CD4-positive, alpha-beta T cell treated with Interleukin-2 at 100 ng/mL for 4 hours (primary cell): ENCODE measurements around the gene DHRS1.

Experiments
- DNase-seq: peaks from one replicate; pipeline ENCODE4 v3.0.0-alpha.2; 2020; ENCODE audit warnings: low spot score

DHRS1 gene

GRCh38 chr14:24299255-24300191 lies at the start of gene DHRS1, which contains the start of gene NOP9:
Gene DHRS1, minus strand, starts transcription at chr14:24299780. Its CDS starts 674 bp downstream, at chr14:24299106.
Gene NOP9, plus strand, starts transcription at chr14:24299850. Its CDS starts 105 bp downstream, at chr14:24299955.
- DNase-seq, result peak; percentile 91

GRCh38 chr14:24348186-24348585 lies 48.6 kb upstream of the DHRS1 start:
- no peak for DNase-seq

GRCh38 chr14:24347134-24347533 lies 47.6 kb upstream of the DHRS1 start:
- no peak for DNase-seq

- DNase-seq, result no peak
These were observed 44.4 kb upstream of the DHRS1 start for GRCh38 chr14:24343795-24344660.

DNA sequence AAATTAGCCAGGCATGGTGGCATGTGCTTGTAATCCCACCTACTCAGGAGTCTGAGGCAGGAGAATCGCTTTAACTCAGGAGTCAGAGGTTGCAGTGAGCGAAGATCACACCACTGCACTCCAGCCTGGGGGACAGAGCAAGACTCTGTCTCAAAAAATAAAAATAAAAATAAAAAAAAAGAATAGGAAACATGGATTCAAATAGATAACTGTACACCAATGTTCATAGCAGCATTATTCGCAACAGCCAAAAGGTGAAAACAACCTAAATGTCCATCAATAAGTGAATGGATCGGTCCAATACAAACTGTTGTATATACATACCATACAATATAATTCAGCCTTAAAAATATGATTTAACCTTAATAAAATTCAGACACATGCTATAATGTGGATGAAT lies 43.3 kb upstream of the DHRS1 start:
- DNase-seq, result no peak

- no peak for DNase-seq
These were observed 41.0 kb upstream of the DHRS1 start for GRCh38 chr14:24340606-24341005.

GRCh38 chr14:24339284-24340151 lies 39.9 kb upstream of the DHRS1 start, which contains the start of gene RIPK3:
Gene RIPK3, minus strand, starts transcription at chr14:24339991. Its CDS starts 165 bp downstream, at chr14:24339826.
- DNase-seq, result peak; percentile 75

DNA sequence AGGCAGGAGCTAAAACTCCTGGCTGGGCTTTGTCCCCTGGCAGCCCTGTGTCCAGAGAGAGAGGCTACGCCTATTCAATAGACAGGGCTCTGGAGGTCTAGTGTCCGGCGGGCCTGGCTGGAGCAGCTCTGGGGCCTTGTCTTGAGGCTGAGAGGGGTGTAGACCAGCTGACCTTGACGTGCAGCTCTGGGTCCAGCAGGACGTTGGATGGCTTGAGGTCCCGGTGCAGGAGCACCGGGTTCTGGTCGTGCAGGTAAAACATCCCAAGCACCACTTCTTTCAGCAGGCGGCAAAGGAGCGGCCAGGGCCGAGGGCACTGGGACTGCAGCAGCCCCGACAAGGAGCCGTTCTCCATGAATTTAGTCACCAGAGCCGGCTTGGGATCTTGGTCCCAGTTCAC lies 39.3 kb upstream of the DHRS1 start:
- no peak for DNase-seq

DNA sequence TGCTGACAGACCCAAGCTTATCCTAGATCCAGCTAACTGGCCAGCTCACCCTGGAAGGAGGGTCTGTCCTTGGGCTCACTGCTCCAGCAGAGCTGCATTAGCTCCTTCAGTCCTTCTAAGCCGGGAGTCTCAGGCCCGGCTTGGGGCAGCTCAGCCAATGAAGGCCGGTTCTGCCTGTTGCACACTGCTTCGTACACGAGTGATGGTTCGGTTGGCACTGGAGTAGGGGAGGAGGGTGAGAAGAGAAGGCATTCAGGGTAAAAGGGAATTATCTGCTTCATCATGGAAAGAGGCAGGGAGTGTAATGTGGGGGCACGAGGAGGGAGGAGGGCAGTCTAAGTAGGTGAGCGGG lies 38.2 kb upstream of the DHRS1 start:
- no peak for DNase-seq

GRCh38 chr14:24337144-24337823 lies 37.7 kb upstream of the DHRS1 start:
- DNase-seq, result no peak

DNA sequence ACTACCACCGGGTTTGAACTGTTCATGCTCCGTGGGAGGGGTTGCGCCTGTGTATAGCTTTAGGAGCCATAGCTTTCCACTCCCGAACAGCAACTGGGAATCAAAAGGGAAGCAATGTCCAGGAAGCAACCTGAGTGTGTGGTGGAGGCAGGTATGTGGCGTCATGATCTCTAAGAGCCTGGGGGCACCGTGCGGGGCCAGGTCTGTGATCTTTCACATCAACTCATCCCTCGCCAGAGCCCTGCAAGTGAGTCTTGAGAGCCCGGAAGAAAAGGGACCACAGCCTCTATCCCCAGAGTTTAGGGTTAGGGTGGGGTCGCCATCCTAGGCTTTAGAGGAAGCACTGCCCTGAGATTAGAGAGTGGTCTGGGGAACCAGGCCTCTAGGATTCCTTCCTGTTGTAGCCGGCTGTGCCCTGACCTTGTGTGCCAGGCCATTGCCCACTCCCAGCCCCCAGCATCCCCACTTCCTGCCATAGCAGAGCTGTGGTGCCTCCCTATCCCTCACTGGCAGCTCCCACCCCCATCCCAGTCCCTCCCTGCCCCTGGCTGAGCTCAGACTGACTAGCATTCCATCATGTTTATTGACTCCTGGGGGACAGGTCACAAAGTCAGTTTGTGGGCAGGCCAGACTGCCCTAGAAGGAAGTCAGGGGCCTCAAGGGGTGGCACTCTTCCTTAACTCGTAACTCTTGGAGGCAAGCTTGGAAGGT lies 36.0 kb upstream of the DHRS1 start:
- no peak for DNase-seq

GRCh38 chr14:24334431-24335291 lies 35.1 kb upstream of the DHRS1 start, which contains the start of gene ADCY4:
Gene ADCY4, minus strand, starts transcription at chr14:24335071. Its CDS starts 419 bp downstream, at chr14:24334652.
- peak; percentile 22 for DNase-seq

DNA sequence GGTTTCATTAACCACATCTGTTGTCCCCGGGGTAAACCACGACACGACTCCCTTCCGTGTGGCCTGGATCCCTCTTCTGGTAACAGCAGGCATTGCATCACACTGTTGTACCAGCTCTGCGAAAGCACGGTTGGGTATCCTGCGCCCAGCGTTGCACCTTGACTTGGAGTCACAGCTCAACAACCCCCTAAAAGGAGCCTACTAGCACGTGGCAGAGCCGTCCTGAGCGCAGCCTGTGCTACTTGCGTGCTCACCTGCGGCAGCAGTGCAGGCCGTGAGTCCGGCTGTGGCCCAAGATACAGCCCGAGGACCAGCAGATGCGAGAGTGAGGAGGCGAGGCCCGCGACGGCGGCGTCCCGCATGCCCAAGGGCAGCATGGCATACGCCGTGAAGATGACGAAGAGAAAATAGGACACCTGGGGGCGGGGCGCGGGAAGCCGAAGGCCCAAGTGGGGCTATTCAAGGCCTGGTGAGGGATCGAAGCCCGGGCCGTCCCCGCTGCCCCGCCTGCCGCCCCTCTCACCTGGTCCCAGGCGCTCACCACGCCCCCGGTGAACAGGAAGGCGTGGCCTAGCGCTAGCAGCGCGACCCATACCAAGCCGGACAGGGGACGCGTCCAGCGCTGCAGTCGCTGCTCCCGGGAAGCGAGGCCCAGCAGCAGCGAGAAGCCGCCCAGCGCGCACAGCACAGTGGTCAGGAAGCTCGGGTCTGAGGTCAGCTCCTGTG lies 32.9 kb upstream of the DHRS1 start:
- DNase-seq, result peak; percentile 93

GRCh38 chr14:24331731-24332267 lies 32.2 kb upstream of the DHRS1 start:
- DNase-seq, result no peak

- DNase-seq, result no peak
These were observed 31.5 kb upstream of the DHRS1 start for GRCh38 chr14:24330973-24331674.

DNA sequence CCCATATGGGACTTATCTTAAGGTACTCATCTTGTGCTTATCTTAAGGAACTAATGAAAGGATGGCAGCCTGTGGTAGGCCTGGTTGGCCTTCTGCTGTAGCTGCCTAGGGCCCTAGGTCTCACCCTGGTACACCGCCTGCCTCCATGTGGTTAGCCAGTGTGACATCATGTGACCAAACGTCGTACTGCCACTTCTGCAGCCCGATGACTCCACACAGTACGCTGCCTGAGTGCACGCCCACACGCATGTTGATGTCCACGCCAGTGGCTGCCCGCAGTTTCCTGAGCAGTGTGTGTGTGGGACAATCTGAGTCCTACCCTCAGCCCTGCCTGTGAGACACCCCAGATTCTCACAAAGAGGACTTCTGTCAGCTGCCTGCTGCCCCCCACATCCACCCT lies 30.2 kb upstream of the DHRS1 start:
- DNase-seq, result peak; percentile 74

DNA sequence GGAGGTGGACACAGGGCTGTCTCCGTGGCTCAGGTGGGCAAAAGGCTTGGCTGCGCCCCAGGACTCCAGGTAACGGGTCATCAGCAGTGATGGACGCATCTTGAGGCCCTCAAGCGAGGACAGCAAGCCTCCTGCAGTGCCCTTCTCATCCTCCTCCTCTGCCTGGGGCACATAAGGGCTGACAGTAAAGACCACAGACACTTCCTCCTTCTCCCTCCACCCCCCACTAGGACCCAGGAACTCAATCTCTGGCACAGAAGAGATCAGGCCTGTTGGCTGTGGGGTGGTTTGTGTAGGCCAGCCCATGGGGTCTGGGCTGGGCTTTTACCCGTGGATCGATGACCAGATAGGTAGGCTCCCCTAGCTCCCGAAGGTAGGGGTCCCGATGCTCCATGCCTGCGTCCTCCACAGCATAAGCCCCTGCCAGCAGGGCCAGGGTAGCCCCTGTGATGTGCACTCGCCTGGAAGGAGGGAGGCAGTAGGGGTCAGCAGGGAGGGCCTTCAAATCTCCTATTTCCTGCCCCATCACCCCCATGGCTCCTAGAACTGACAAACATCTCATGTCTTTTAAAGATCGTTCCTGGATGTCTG lies 29.6 kb upstream of the DHRS1 start:
- DNase-seq, result no peak
